HCT116 (cell line): ENCODE measurements around the gene TASP1. TPM values are rescaled to one million over a fixed set of nuclear protein-coding genes. Genes with fewer than 3 reads are reported as not detected.

ENCODE experiments used
- ATAC-seq: fragments of 200-7000 bp; cut with Tn5 transposase; 2 replicates; pipeline ENCODE4 v1.9.1; 2020; ENCODE audit warnings: mild to moderate bottlenecking, moderate library complexity
- BruUV-seq: library from RNA; stranded (reverse); fragments of 400-500 nt; replicated peaks from 2 replicates; lab custom pipeline; 2021; lab: Mats Ljungman, UMichigan
- CTCF ChIA-PET: fragments of 300-600 bp; sonication (Branson Sonifier 250); formaldehyde crosslinking; loops from one replicate; lab custom pipeline; 2021; ENCODE audit warnings: antibody characterized with exemption; lab: Charles Lee
- POLR2A ChIA-PET: fragments of 300-600, 350-600 bp; sonication (Branson Sonifier 250); formaldehyde crosslinking; loops from one replicate; lab custom pipeline; 2021; ENCODE audit warnings: antibody characterized with exemption; lab: Charles Lee
- RAD21 ChIA-PET, 2 experiments: fragments of 300-600 bp; sonication (Branson Sonifier 250); formaldehyde crosslinking; loops; one replicate each; lab custom pipeline; 2023; ENCODE audit warnings: low total read pairs in 2 of 2; ENCODE audit not compliant: uncharacterized antibody in 2 of 2, unreplicated experiment in 2 of 2, low non-redundant PET in 1 of 2; lab: Charles Lee
- DNase-seq: peaks from one replicate; pipeline ENCODE4 v3.0.0-alpha.2; 2010; ENCODE audit warnings: low read depth, low spot score
- H2AFZ ChIP-seq: fragments of 200-600 bp; shearing (Covaris generic), sonication (generic); 2 replicates; pipeline ENCODE4 v1.6.1; 2017; ENCODE audit warnings: low read depth, mixed run types, mixed read lengths, antibody characterized with exemption, low read length; ENCODE audit not compliant: poor library complexity, severe bottlenecking
- H3K27ac ChIP-seq: 2 replicates; pipeline ENCODE4 v1.5.1; 2012; ENCODE audit warnings: low read depth, low read length
- H3K27me3 ChIP-seq: fragments of 200-600 bp; sonication (generic); 2 replicates; pipeline ENCODE4 v1.6.1; 2016; ENCODE audit warnings: mixed run types, low read length, mixed read lengths; ENCODE audit not compliant: insufficient read depth
- H3K36me3 ChIP-seq, 2 experiments: fragments of 200-500 bp in 1 of 2; fragments of 200-600 bp in 1 of 2; sonication (Bioruptor generic) in 1 of 2; sonication (generic) in 1 of 2; 2 replicates each; pipeline versions ENCODE4 v1.5.1 to v1.6.1; 2014 to 2016; ENCODE audit warnings: low read length in 2 of 2, inconsistent platforms in 1 of 2, mixed read lengths in 1 of 2, mixed run types in 1 of 2; ENCODE audit not compliant: insufficient read depth in 2 of 2, control insufficient read depth in 1 of 2
- H3K4me1 ChIP-seq, 2 experiments: fragments of 200-600 bp in 1 of 2; sonication (generic) in 1 of 2; 2 replicates each; pipeline versions ENCODE4 v1.5.1 to v1.6.1; 2012 to 2017; ENCODE audit warnings: low read length in 2 of 2, inconsistent platforms in 1 of 2, mild to moderate bottlenecking in 1 of 2, mixed read lengths in 1 of 2, mixed run types in 1 of 2, moderate library complexity in 1 of 2; ENCODE audit not compliant: insufficient read depth in 2 of 2, control insufficient read depth in 1 of 2
- H3K4me2 ChIP-seq: fragments of 200-600 bp; sonication (generic); 2 replicates; pipeline ENCODE4 v1.6.1; 2017; ENCODE audit warnings: mixed run types, low read length, mixed read lengths
- H3K4me3 ChIP-seq, 2 experiments: fragments of 200-600 bp in 1 of 2; sonication (generic) in 1 of 2; replicated peaks in 1 of 2; 2 replicates each; pipeline ENCODE4 v1.5.1; 2011 to 2016; ENCODE audit warnings: low read length in 2 of 2, control low read depth in 1 of 2, low read depth in 1 of 2, mild to moderate bottlenecking in 1 of 2, mixed read lengths in 1 of 2, mixed run types in 1 of 2
- H3K79me2 ChIP-seq: fragments of 200-600 bp; sonication (generic); 2 replicates; pipeline ENCODE4 v1.6.1; 2017; ENCODE audit warnings: mild to moderate bottlenecking, mixed run types, low read length, moderate library complexity, mixed read lengths; ENCODE audit not compliant: insufficient read depth
- H3K9ac ChIP-seq: fragments of 200-600 bp; sonication (generic); 2 replicates; pipeline ENCODE4 v1.6.1; 2016; ENCODE audit warnings: low read length, mixed read lengths
- H3K9me2 ChIP-seq: fragments of 200-600 bp; sonication (generic), shearing (Covaris generic); 2 replicates; pipeline ENCODE4 v1.6.1; 2017; ENCODE audit warnings: mixed run types, mild to moderate bottlenecking, moderate library complexity; ENCODE audit not compliant: insufficient read depth
- H3K9me3 ChIP-seq, 2 experiments: fragments of 200-500 bp in 1 of 2; fragments of 200-600 bp in 1 of 2; sonication (Bioruptor generic) in 1 of 2; sonication (generic) in 1 of 2; 2 replicates each; pipeline ENCODE4 v1.6.1; 2014 to 2017; ENCODE audit warnings: low read length in 2 of 2, mixed read lengths in 2 of 2, inconsistent platforms in 1 of 2, low read depth in 1 of 2, mild to moderate bottlenecking in 1 of 2, mixed run types in 1 of 2, moderate library complexity in 1 of 2; ENCODE audit not compliant: control insufficient read depth in 1 of 2, insufficient read depth in 1 of 2
- H4K20me1 ChIP-seq: fragments of 200-600 bp; sonication (generic), shearing (Covaris generic); 2 replicates; pipeline ENCODE4 v1.6.1; 2017; ENCODE audit warnings: mixed run types, mild to moderate bottlenecking, moderate library complexity; ENCODE audit not compliant: insufficient read depth
- CBX3 ChIP-seq: IDR thresholded peaks from 2 replicates; pipeline ENCODE4 v1.6.1; 2012; ENCODE audit warnings: low read depth
- EGR1 ChIP-seq: IDR thresholded peaks from 2 replicates; pipeline ENCODE4 v1.6.1; 2012; ENCODE audit warnings: low read depth
- RAD21 ChIP-seq: IDR thresholded peaks from 2 replicates; pipeline ENCODE4 v1.6.1; 2012; ENCODE audit warnings: low read depth, mild to moderate bottlenecking
- SIN3A ChIP-seq: IDR thresholded peaks from 2 replicates; pipeline ENCODE4 v1.6.1; 2012; ENCODE audit warnings: low read depth
- YY1 ChIP-seq: IDR thresholded peaks from 2 replicates; pipeline ENCODE4 v1.6.1; 2011; ENCODE audit warnings: low read length, low read depth, moderate library complexity, mild to moderate bottlenecking; ENCODE audit not compliant: insufficient replicate concordance; ENCODE audit errors: extremely low read depth
- ZNF274 ChIP-seq: fragments of 200-500 bp; sonication (Bioruptor generic); IDR thresholded peaks from 2 replicates; pipeline ENCODE4 v1.6.1; 2014; ENCODE audit warnings: mild to moderate bottlenecking, low read depth, low read length, inconsistent platforms
- intact Hi-C: fragments of 100-400 bp; cut with micrococcal nuclease; formaldehyde crosslinking; loops from 2 replicates; pipeline ENCODE4 v1.10.0; 2022
- total RNA-seq: library from RNA; stranded (reverse); gene quantifications from one replicate; pipeline ENCODE4 v1.2.1, GENCODE V29; 2021; ENCODE audit not compliant: unreplicated experiment
- TF ChIP-seq, protein P1 (sequence below): IDR thresholded peaks from 2 replicates; pipeline ENCODE4 v1.6.1; 2011; ENCODE audit warnings: mild to moderate bottlenecking, low read length, moderate library complexity; ENCODE audit not compliant: insufficient replicate concordance; ENCODE audit errors: extremely low read depth
- TF ChIP-seq, protein P2 (sequence below), 3 experiments: fragments of 200-600 bp in 1 of 3; sonication (generic) in 1 of 3; IDR thresholded peaks in 2 of 3; conservative IDR thresholded peaks in 1 of 3; 2 replicates each; pipeline ENCODE4 v1.5.1; 2012 to 2017; ENCODE audit warnings: low read depth in 2 of 3, low read length in 2 of 3, antibody characterized with exemption in 1 of 3, borderline replicate concordance in 1 of 3, control low read depth in 1 of 3, mild to moderate bottlenecking in 1 of 3, mixed read lengths in 1 of 3, mixed run types in 1 of 3, moderate library complexity in 1 of 3; ENCODE audit not compliant: insufficient read depth in 1 of 3

TASP1 gene
- total RNA-seq, 1 experiment from 2014 or later, result 19.1 TPM

DNA sequence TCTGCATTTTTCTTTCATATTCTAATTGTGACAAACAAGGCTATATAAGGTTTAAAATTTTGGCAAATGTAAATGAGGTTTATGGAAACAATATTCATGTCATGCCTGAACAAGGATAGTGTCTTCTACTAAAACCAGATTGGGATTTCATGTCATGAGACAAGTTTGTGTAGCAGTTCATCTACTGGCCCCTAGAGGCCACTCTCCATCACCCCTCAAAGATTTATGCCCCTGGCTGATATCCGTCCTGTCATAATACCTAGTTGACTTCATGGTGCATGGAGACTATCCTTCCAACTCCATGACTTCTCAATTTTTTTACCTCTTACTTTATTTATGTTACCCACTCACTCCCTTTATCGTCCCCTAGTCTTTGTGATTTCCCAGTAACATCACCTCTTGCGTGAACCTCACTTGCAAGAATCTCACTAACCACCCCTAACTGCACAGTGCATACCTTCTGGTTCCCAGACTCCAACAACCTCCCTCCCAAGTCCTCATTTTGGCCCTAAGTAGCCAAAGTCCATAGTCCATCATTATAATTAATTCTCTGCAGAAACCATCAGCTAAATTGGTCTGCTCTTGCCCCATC lies 179.8 kb downstream of the TASP1 start:
- POLR2A ChIA-PET, result no interaction called here
- no peak overlapping the region for H3K27ac ChIP-seq
- no peaks in the 10 kb centered on the region for H3K9me3 ChIP-seq
- H3K36me3 ChIP-seq, result no peaks in the 10 kb centered on the region
- H3K9me2 ChIP-seq, result no peaks in the 10 kb centered on the region
- intact Hi-C loops, result loop anchor here (5.0 kb wide), 2 partner anchors 313 to 328 kb away; partner anchors contain the start of gene NDUFAF5
- H3K4me3 ChIP-seq, result no peak overlapping the region
- H3K4me1 ChIP-seq, result no peaks in the 10 kb centered on the region
- no peak overlapping the region for H3K9ac ChIP-seq
- H3K27me3 ChIP-seq, result no peaks in the 10 kb centered on the region
- TF ChIP-seq SIN3A (no peak), ZNF274 (no peak), CBX3 (no peak), EGR1 (no peak), RAD21 (peak; percentile 49), YY1 (no peak)
- TF ChIP-seq, protein P1, sequence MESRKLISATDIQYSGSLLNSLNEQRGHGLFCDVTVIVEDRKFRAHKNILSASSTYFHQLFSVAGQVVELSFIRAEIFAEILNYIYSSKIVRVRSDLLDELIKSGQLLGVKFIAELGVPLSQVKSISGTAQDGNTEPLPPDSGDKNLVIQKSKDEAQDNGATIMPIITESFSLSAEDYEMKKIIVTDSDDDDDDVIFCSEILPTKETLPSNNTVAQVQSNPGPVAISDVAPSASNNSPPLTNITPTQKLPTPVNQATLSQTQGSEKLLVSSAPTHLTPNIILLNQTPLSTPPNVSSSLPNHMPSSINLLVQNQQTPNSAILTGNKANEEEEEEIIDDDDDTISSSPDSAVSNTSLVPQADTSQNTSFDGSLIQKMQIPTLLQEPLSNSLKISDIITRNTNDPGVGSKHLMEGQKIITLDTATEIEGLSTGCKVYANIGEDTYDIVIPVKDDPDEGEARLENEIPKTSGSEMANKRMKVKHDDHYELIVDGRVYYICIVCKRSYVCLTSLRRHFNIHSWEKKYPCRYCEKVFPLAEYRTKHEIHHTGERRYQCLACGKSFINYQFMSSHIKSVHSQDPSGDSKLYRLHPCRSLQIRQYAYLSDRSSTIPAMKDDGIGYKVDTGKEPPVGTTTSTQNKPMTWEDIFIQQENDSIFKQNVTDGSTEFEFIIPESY, result no peak
- TF ChIP-seq, protein P2, sequence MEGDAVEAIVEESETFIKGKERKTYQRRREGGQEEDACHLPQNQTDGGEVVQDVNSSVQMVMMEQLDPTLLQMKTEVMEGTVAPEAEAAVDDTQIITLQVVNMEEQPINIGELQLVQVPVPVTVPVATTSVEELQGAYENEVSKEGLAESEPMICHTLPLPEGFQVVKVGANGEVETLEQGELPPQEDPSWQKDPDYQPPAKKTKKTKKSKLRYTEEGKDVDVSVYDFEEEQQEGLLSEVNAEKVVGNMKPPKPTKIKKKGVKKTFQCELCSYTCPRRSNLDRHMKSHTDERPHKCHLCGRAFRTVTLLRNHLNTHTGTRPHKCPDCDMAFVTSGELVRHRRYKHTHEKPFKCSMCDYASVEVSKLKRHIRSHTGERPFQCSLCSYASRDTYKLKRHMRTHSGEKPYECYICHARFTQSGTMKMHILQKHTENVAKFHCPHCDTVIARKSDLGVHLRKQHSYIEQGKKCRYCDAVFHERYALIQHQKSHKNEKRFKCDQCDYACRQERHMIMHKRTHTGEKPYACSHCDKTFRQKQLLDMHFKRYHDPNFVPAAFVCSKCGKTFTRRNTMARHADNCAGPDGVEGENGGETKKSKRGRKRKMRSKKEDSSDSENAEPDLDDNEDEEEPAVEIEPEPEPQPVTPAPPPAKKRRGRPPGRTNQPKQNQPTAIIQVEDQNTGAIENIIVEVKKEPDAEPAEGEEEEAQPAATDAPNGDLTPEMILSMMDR (IDR thresholded peaks at IDR 0.05 in 2 of 3, conservative IDR thresholded peaks at IDR 0.05 in 1 of 3; ENCODE audit: borderline replicate concordance in 1 of 3, insufficient read depth in 1 of 3, low read depth in 2 of 3, low read length in 2 of 3), result peak; percentile 35 to 88 (median 82); a peak in 5 of 6 replicates
- TF ChIP-seq, all 23 proteins: peak for 2
- peak; percentile 82 for ATAC-seq
- no TSS peak for BruUV-seq
- Histone ChIP-seq H4K20me1 (no peaks in the 10 kb centered on the region), H3K4me2 (no peak overlapping the region), H2AFZ (no peak overlapping the region), H3K79me2 (no peaks in the 10 kb centered on the region)
- ChIA-PET RAD21 (no interaction called here), CTCF (interaction anchor here (0.9 to 1.6 kb wide), 5 partner anchors 10 to 313 kb away, joined by 3 to 5 read pairs (median 3); no protein-coding TSS in a partner anchor)
- peak; percentile 13 for DNase-seq
